ENCODE results near the gene TOMM5.
"Not testable (repeated sequence)": the region's sequence is repeated elsewhere in the genome, so short reads cannot be mapped to it uniquely, and the experiment has no call there.

Gene TOMM5

GRCh38 chr9:37611014-37611413, 18.6 kb upstream of the TOMM5 start:
- no peak for DNase-seq

- no peak for DNase-seq
Measured at GRCh38 chr9:37609735-37610397, 17.5 kb upstream of the TOMM5 start.

- no peak for DNase-seq
Measured at GRCh38 chr9:37608250-37608649, 15.9 kb upstream of the TOMM5 start.

GRCh38 chr9:37604296-37604695, 11.9 kb upstream of the TOMM5 start:
- no peak for DNase-seq

GRCh38 chr9:37602817-37603216, 10.4 kb upstream of the TOMM5 start:
- DNase-seq = no peak

- DNase-seq = not testable (repeated sequence)
Measured at GRCh38 chr9:37602061-37602460, 9.7 kb upstream of the TOMM5 start.

GRCh38 chr9:37596504-37596903, 4.1 kb upstream of the TOMM5 start:
- no peak for DNase-seq

- no peak for DNase-seq
Measured at GRCh38 chr9:37593883-37594448, 1.6 kb upstream of the TOMM5 start.

GRCh38 chr9:37587521-37587920, 4.9 kb downstream of the TOMM5 start:
- DNase-seq = no peak

- no peak for DNase-seq
Measured at GRCh38 chr9:37583522-37584121, 8.8 kb downstream of the TOMM5 start.

GRCh38 chr9:37582548-37583157, 9.7 kb downstream of the TOMM5 start:
- DNase-seq = no peak

- peak; percentile 61 for DNase-seq
Measured at GRCh38 chr9:37575921-37576721, 16.3 kb downstream of the TOMM5 start, which contains the start of gene FBXO10. TSS of gene FBXO10 (minus strand) at chr9:37576380. CDS start at chr9:37541768, 34,612 bp downstream.

- no peak for DNase-seq
Measured at GRCh38 chr9:37575511-37575914, 16.9 kb downstream of the TOMM5 start.

GRCh38 chr9:37575001-37575400, 17.4 kb downstream of the TOMM5 start:
- DNase-seq = no peak

GRCh38 chr9:37574241-37574721, 18.1 kb downstream of the TOMM5 start:
- no peak for DNase-seq

- no peak for DNase-seq
Measured at GRCh38 chr9:37571282-37571681, 21.1 kb downstream of the TOMM5 start.

GRCh38 chr9:37566716-37567115, 25.7 kb downstream of the TOMM5 start:
- DNase-seq = no peak

- no peak for DNase-seq
Measured at GRCh38 chr9:37565661-37566618, 26.5 kb downstream of the TOMM5 start.

- DNase-seq = no peak
Measured at GRCh38 chr9:37564916-37565315, 27.5 kb downstream of the TOMM5 start.

- DNase-seq = no peak
Measured at GRCh38 chr9:37563806-37564513, 28.4 kb downstream of the TOMM5 start.

GRCh38 chr9:37562826-37563225, 29.6 kb downstream of the TOMM5 start:
- DNase-seq = no peak

Data from stimulated activated CD8-positive, alpha-beta memory T cell treated with anti-CD3 and anti-CD28 coated beads, Interleukin-4, amount 100 ng/mL, for 48 hours (primary cell).